H4 (cell line): Measurements from ENCODE around the gene PSPN. TPM values are rescaled to one million over a fixed set of nuclear protein-coding genes. Genes with fewer than 3 reads are reported as not detected.

Experiments
- DNase-seq: peaks from one replicate; pipeline ENCODE4 v3.0.0-alpha.2; 2015; ENCODE audit warnings: low spot score
- total RNA-seq: library from RNA; depleted of rRNA; stranded (reverse); fragments of >200 nt; shearing (Covaris generic); gene quantifications from 2 replicates; pipeline ENCODE4 v1.2.3, GENCODE V29; 2014; rRNA removed

Gene PSPN, protein sequence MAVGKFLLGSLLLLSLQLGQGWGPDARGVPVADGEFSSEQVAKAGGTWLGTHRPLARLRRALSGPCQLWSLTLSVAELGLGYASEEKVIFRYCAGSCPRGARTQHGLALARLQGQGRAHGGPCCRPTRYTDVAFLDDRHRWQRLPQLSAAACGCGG
- 0.55 and 0.77 TPM in 2 replicates for total RNA-seq

DNA sequence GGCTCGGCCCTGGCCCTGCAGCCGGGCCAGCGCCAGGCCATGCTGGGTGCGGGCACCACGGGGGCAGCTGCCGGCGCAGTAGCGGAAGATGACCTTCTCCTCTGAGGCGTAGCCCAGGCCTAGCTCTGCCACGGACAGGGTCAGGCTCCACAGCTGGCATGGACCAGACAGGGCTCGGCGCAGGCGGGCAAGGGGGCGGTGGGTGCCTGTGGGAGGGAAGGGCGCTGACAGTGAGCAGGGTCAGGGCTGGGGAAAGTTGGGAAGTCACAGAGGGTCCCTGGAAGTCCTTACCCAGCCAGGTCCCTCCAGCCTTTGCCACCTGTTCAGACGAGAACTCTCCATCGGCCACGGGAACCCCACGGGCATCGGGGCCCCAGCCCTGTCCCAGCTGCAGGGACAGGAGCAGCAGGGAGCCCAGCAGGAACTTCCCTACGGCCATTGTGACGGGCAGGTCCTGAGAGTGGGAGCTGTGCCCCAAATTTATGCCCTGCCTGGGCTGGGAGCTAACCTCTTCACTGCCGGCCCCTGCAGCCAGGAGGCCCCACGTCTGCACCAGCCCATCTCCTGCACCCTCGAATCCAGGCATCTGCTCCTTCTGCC lies at the start of gene PSPN:
TSS of gene PSPN (minus strand) at position 523 of the 600 bp plus-strand sequence. CDS start at position 439, 84 bp downstream.
- no peak for DNase-seq

DNA sequence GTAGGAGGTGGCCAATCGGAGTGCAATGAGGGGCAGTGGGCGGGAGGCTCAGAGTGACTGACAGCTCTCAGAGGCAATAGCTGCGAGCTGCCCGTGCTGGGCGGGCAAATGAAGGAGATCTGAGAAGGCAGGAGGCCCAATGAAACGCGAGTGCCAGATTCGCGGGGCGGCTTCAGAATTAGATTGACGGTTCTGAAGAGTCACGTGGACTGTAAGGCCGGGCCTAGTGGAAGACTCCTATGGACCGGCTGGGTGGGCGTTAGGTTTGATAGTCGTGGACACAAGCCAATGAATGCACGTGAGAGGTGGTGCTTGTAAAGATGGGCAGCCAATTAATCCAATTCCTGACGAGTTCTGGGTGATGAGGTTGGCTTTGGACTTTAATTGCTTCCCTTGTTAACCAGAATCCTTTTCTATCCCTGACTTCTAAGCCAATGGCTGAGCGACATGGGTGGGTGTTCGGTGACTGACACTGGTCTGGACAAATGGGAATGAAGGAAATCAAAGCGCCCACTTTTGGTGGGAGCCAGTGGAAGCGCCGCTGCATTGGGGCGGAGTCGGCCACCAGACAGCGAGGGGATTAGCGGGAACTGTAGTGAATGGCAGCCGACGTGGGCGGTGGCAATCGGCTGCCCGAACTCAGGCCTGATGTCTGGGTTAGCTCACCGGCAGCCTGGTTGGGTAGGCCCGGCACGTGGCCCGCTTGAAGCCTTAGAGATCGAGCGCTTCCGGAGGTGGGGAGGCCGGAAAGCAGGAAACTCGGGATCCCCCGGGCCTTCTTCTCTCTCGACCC lies 49.4 kb upstream of the PSPN start:
- peak; percentile 100 for DNase-seq

DNA sequence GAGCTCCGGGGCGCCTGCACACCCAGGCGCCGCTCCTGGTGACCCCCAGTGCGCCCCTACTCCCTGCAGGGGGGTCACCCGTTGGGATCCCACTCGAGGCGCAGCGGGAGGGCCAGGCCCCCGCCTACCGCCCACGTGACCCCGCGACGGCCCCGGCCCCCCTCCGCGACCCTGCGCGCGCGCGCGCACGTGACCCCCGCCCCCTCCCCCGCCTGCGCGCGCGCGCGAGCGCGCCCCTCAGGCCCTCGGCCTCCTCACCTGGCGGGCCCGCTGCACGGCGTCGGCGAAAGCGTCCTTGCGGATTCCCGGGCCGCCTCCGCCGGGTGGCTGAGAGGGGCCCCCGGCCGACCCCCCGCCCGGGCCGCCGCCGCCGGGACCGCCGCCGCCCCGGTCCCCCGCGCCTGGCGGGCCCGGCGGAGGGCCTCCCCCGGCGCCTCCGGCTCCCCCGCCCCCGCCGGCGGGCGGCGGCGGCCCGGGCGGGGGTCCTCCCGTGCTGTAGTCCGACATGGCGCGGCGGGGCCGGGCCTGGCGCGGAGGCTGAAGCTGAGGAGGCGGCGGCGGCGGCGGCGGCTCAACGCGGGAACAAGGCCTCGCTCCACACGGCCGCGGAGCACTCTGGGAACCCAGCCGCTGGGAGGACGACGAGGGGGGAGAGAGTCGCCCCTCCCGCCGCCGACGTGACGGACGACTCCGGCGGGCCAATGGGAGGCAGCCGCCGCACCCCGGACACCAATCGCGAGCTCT lies 48.6 kb upstream of the PSPN start, which contains the start of gene KHSRP:
TSS of gene KHSRP (minus strand) at position 617 of the 744 bp plus-strand sequence. CDS start at position 507, 110 bp downstream.
- DNase-seq, result no peak

DNA sequence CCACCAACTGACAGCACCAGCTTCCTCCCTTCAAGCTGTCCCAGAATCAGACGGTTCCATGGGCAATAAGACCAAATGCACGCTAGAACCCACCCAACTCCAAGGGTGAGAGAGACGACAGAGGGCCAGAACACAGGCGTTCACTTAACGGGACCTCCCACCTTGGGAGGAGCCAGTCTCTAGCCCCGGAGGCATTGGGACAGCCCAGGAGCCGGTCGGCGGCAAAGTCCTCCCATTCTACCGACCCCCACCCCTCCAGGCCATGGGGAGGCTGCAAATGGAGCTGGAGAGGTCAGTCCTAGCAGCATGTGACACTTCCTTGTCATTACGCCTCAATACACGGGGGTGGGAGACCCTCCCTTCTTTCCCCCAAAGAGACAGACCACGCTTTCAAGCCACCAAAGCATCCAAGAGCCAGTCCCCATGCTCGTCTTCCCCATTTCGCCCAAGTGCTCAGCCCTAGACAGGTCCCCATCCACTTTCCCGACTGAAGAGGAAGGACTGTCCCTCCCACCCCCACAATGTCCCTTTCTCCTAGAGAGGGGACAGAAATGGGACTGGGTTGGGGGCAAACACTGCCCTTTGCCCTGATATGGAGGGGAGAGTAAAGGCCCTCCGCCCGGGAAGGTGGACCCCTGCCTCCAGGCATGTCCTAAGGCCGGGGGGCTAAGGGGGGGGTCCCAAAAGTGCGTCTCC lies 47.9 kb upstream of the PSPN start:
- no peak for DNase-seq

DNA sequence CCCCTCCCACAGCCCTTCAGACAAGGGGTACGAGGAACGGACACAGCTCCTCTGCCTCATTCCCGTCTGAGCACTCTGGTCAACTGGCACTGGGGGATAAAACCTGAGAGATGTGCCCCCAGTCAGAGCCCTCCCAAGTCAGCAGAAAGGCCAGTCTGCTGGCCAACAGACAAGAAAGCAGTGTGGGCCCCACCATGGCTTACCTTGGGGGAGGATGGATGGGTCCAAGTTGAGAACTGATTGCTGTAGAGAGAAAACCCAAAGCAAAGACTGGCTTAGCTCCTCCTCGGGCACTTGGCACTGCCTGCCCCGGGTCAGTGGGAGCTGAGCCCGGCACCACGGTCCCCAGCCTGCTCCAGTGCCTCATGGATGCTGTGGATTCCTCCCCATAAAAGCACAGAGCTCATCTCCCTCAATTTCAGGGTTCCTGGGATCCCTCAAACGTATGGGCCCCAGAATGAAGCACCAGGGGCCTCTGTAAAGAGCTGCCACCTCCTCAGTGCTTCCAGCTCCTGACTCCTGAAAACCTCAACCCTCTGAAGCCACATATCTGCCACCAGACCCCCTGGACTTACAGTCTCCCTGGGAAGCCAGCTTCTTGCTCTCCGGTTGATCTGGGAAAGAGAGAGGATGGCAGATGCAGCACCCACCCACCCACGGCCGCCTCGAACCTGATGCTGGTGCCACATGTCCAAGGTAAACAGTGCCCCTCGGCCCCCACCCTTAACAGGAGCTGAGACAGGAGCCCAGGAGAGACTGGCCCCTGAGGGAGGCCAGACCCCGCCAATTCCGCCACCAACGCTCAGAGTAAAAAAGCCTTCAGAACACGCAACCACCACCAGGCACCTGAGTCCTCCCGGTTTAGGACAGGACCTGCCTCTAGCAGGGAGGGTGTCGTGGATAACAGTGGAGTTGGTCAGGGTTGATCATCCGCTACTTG lies 45.6 kb upstream of the PSPN start:
- no peak for DNase-seq

DNA sequence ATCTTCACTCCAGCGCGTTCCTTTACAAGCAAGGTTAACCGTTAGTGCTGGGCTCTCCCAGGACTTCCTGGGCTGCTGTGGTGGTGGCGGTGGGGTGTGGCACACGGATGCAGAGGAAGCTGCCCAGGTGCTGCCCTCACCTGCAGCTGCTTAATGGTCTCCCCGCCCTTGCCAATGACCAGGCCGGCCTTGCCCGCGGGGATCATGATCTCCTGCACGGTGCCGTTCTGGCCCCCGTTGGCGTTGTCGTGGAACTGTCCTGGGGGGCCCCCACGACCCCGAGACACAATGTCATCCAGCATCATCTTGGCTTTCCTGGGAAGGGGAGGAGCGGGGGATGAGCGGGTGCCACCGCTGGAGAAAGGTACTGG lies 42.8 kb upstream of the PSPN start:
- DNase-seq, result no peak

DNA sequence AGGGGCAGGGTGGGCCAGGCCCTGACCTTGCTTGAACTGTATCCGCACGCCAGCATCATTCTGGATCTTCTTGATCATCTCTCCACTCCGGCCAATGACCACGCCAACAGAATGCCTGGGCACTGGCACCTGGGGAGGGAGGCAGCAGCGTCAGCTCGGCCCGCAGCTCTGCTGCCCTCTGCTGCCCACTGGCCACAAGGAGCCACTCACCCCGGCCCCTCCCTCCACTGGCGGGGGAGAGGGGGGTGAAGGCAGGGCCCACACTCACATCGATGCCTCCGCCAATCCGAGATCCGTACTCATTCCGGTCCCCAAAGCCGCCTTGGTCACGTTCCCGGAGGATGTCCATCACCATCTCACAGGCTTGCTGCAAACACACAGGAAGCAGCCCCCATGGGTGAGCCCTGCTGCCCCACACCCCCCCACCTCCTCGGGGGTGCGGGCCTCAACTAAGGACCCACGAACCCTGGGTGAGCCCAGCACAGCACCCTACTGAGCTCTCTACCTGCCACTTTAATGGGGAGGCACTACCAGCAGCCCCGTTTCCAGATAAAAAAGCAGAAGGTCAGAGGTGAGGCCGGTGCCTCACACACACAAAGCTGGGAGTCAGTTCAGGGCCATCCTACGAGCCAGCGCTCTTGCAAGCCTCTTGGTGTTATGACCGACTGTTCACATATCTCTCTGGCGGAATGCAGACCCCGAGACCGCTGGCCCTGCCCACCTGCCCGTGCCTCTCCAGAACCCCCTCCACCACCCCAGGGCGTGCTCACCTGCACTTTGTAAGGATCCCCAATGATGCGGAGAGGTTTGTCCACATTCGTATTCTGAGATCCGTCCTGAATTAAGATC lies 42.2 kb upstream of the PSPN start:
- DNase-seq, result no peak

DNA sequence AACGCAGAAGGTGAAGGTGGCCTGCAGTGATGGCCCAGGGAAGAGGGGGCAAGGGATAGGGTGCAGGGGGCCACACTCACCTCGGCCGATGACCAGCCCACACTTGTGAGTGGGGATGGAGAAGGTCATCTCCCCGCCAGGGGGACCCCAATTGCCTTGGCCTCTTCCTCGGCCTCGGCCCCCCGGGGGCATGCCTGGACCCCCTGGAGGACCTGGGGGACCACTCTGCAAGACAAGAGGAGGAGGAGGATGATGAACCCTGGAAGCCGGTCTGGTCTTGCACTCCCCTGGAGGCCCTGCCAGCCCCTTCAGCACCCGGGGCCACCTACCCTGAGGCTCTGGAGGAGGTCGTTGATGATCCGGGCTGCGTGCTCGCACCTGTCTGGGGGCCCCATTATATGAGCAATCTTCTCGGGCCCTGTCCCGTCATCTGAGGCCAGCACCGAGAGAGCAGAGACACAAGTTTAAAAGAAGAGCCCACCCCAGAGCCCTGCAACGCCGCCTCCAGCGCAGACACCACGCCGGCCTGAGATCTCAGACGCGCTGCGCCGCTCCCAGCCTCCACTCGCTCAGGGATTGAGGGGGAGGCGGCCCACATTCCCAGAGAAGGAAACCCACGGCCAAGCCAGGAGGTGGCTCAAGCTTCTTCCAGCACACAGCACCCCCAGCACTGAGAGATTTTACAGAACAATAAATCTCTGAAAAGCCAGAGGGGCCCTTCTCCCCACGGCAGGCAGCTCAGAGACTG lies 41.1 kb upstream of the PSPN start:
- no peak for DNase-seq

DNA sequence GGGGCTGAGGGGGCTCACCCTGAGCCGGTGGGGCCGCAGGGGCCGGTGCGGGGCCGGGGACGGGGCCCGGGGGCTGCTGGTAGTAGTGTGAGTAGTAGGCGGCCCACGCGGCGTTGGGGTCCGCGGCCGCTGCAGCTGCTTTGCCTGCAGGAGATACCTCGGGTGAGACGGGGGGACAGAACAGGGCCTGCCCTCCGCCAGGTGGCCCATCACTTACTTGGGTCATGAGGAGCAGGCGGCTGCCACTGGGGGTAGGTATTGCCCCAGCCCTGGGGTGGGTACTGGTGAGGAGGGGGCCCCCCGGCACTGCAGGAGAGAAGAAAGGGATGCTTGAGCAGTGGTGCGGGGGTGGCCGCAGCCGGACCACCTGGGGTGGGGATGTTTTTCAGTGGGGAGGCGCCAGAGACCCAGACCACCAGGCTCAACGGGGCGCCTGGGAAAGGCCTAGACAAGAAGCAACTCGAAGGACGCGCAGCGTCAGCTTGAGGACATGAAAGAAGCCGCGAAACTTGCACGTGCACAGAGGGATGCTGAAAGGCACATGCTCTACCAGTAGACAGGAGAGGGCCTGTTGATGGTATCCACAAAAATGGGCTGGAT lies 40.0 kb upstream of the PSPN start:
- no peak for DNase-seq

DNA sequence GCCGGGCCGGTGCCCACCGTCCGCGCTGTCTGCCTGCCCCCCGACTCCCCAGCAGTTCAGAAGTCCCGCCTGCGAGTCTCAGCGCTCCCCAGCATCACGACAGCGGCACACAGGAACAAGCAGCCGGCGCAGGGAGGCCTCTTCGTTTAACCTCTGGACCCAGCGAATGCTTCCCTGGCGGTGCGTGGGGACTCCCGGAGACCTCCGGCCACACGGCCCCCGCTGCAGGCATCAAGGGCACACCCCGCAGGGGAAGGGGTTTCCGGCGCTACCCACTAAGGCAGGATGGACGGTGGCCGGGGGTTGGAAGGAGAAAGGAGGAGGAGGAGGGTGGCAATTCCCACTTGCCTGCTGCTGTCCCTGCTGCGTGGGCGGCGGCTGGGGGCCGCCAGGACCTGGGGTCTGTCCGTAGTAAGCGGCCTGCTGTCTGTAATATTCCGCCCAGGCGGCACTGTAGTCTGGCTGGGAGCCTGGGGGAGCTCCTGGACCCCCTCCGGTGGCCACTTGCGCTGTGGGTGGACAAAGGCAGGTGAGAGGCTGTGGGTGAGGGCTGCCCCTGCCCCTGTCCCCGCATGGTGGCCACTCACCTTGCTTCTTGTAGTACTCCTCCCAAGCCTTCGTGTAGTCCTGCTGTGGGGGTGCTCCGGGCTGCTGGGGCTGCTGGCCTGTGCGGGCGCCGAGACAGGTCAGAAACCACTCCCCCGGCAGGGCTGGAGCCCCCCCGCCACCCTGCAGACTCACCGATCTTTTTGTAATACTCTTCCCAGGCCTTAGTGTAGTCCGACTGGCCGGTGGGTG lies 39.3 kb upstream of the PSPN start:
- DNase-seq, result no peak

DNA sequence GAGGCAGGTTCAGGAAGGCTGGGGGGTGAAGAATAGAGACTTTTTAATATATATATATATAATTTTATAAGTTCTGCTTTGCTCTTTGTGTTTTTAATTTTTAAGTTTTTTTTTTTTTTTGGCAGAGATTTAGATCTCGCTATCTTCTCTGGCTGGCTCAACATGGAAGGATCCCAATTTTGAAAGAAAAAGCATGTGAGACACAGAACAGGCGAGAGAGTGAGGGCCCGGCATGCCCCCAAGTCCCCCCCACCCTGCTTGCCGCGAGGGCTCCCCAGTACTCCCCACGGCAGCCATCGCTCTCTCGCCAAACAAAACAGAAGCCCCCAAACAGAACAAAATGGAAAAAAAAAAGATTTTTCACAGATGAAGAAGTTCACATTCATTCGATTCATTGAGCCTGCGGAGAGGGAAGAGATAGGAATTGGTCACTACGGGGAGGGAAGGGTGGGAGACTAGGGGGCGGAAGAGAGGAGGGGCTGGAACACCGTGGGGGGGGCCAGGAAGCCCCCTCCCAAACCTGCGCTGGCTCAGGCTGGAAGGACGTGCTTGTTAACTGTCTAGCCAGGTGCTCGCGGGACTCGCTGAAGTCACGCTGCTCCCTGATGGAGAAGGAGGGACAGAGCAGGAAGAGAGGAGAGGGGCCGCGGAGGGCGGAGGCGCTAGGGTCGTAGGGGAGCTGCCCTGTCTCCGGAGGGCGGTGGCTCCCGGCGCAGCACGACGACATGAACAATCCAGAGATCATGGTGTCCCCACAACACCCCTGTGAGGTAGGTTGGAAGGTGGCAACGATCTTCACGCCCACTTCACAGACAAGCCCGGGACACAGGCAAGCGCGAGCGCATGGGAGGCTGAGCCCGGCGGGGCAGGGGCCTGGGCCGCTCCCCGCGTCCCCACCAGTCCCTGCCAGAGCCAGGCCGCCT lies 38.2 kb upstream of the PSPN start:
- no peak for DNase-seq

DNA sequence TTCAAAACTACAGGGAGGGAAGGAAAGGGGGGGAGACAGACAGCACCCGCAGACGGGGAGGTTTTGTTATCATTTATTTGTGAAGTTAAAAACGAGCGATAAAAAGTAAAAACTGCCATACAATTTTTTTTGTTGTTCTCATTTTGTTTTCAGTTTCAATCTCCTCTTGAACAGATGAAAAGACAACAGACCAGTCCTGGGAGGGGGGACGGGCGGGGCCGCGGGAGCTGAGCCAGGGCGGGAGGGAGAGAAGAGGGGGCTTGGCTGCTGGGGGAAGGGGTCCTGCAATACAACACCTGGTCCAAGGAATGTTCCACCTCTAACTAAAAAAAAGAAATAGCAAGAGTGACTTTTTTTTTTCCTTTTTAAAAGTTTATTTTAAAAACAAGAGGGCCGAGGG lies 37.6 kb upstream of the PSPN start:
- DNase-seq, result no peak

DNA sequence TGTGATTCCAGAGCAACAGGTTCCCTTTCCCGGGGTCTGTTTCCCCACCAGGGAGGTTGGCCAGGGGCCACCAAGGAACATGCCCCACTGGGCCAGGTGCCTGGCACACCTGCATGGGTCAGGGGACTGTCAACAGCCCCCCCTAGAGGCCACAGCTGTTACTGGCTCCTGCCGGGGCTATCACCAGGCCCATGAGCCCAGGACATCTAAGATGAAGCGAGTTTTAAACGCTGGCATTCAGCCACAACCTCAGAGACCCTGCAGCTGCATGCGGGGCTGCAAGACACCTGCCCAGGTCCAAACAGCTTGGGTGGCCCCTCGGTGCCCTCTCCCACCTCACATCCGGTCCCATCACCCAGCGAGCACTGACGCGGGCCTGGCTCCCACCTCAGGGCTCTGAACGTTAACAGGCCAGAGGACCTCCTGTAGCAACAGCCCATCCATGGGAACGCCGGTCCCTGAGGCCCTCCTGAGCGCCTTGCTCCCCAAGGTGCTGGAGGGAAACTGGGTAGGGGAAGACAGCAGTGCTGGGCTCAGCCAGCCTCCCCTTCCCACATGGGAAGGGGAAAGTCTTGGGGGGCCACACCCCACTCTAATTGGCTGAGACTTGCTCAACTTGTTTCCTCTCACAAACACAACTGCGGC lies 36.8 kb upstream of the PSPN start:
- DNase-seq, result no peak

DNA sequence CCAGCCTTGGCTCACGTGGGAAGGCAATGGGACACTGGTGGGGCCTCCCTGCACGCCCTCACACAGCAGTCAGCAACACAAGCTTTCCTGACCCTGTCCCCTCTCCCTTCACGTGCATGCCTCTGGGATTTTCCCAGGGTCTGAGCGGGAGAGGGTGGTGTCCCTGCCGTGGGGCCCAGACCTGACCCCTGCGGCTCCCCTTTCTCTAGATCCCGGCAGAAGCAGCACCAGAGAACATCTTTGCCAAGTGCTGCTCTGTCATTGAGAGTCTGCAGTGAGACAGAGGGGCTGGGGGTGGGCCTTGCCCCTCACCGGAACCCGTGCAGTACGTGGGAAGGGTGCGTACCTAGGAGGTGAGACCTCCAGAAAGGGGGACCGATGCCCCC lies 36.3 kb upstream of the PSPN start:
- no peak for DNase-seq

DNA sequence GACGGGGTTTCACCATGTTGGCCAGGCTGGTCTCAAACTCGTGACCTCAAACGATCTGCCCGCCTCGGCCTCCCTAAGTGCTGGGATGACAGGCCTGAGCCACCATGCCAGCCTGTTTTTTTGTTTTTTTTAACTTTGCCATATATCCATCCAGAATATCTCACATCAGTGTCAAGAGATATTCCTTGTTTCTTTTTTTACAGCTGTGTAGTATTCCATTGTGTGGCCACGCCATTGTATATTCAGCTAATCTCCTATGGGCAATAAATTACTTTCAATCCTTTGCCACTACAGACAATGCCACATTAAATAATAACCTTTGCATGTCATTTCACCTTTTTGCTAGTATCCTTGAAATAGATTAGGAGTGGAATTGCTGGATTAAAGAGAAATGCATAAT lies 33.6 kb upstream of the PSPN start:
- no peak for DNase-seq

DNA sequence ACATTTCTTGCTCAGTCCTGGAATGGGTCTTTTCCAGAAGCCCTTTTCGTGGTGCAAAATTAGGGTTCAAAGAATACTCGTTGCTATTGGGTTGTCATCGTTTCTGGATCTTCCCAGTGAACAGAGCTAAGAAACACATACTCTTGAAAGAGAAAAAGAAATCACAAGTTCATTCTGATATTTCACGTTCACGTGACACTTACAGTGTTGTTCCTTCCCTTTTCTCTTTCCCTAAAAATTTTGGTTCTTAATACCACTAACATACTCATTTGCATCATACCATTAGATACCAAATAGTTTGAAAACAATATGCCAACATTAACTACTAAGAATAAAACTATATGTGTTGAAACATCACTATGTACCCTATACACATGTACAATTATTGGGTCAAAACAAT lies 30.7 kb upstream of the PSPN start:
- no peak for DNase-seq
